ENCODE measurements around the gene IL1F10.

The IL1F10 gene

DNA sequence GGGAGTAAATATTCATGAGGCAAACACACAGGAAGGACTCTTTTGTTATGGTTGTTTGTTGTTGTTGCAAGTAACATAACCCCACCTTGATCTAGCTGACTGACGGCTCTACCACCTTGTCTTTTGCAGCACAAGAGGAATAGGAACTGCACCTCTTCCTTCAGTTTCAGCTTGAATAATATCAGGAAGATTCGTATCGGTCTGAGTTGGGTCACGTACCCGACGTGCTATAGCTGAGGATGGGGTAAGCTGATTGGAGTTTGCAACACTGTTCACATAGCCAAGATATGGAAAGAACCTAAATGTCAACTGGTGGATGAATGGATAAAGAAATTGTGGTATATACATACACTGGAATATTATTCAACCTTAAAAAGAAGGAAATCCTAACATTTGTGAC lies 45.1 kb downstream of the IL1F10 start:
- DNase-seq: no peak

DNA sequence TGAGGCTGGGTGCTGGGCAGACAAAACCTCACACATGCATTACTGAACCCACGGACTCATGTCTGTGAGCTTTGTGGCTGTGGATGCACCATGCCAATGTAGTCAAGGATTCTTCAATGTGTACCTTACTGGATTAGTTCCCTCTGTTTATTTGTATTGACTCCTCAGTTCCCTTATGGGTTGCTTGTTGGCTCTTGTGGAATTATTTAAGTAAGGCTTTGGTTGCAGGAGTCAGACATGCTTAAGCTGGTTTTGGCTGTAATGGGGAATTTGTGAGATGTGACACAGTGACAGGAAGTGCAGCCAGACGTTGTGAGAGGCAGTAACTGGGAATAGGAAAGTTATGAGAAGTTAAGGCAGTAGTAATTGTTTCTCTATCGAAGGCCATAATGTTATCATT lies 46.0 kb downstream of the IL1F10 start:
- DNase-seq: no peak

DNA sequence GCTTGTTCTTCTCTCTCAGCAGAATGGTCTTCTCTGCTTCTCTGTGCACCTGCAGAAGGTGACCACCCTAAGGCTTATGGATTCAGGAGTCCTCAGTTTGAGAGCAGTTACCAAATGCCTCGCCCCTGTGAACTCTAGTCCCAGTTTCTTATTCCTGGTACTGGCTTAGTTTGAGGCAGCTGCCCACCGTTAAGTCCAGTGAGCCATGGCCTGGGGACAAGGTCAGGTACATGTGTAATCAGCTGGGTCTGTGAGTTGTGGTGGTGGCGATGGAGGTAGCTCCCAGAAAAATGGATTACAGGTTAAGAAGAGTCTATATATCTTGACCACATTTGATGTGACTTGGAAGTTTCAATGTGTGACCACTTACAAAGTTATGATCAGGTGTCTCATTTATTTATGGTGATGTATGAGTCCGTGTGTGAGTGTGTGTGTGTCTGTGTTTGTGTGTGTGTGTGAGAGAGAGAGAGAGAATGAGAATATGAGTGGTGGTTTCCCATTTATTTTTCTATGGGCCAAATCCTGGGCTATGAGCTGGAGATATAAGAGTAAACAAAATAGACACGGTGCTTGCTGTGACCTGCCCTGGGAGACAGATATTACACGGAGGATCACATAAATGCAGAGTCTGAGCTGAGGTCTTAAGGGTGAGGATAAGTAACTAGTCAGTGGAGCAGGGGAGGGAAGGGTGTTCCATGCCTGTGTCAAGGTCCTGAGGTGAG lies 46.6 kb downstream of the IL1F10 start:
- no peak for DNase-seq

DNA sequence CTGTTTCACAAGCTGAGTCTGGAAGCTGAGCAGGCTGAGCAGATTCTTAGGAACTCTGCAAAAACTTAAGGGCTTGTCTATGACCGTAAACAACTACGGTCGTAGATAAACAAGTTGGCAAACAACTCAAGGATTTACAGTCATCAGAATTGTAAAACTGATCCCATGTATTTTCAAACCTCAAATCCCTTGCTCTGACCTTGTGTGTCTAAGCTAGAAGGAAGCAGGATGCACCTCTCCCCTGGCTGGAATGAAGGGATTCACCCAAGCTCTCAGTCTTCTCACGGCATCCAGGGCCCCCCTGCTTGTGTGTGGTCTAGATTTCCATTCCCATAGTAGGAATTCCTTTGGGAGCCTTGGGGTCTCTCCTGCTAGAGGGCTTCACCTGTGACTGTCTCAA lies 47.2 kb downstream of the IL1F10 start:
- DNase-seq: no peak

DNA sequence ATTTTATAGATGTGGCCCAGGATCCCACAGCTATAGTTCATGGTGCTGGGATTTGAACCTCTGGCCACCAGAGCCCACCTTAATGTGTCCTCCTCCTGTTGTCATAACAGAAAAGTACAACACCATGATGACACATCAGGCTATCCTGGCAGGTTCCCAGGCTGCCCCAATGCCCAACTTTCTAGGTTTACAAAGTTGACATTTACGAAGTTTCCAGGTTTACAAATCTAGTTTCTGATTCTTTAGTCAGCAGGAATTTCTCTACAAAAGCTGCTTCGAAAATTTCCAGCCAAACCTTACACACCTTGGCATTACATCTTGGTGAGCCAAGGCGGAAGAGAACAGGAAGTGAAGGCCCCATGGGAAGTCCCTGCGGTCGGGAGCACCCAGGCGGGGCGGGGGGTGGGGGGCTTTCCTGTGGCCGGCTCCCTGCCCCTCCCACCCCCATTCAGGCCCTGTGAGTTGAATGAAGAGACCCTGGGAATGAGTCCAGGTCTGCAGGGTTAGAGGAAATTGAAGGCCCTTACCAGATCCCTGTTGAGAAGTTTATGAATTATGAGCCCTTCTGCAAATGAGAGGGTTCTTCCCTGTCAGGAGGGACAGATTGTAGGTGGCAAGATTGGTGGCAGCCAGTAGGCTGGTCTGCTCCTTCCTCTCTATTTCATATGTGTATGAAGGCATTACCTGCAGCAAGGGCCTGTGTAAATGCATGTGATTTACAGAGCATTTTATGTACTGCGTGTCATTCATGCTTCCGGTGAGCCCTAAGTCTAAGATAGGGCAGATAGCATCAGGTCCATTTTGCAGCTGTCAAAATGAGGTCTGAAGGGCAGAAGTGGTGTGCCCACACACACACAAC lies 48.6 kb downstream of the IL1F10 start:
- DNase-seq: no peak

DNA sequence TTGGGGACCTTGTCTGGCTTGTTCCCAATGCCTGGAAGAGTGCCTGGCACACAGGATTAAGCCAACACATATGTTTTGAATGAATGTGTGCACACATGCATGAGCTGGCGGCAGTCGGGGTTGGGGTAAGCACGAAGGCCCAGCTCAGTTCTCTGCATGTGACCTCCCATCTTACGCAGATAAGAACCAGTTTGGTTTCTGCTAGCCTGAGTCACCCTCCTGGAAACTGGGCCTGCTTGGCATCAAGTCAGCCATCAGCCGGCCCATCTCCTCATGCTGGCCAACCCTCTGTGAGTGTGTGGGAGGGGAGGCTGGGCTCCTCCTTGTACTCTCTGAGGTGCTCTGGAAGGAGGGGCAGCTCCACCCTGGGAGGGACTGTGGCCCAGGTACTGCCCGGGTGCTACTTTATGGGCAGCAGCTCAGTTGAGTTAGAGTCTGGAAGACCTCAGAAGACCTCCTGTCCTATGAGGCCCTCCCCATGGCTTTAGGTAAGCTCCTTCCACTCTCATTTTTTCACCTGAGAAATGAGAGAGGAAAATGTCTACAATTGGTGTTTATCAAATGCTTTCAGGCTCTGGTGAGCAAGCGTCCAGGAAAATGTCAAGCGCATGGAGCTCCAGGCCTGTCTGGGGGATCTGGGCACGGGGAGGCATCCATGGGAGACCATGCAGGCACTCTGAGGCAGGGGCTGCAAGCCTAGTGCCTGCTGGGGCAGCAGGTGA lies 49.9 kb downstream of the IL1F10 start:
- DNase-seq: peak; percentile 68

DNA sequence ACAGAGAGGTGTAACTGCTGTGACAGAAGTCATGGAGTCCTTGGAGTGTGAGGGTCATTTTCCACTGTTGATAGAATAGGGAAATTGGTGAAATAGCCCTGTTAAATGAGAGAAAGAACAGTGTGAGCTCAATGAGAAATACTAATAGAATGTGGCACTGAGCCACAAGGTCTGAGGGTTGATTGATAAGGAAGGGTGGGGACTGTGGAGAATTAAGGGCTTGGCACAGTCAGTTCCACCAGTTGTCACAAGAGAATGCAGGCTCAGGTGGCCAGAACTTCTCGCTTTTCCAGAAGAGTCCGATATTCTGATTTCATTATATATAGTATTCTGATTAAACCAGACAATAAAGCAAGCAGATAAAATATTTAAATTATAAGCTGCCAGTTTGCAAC lies 50.5 kb downstream of the IL1F10 start:
- DNase-seq: no peak

DNA sequence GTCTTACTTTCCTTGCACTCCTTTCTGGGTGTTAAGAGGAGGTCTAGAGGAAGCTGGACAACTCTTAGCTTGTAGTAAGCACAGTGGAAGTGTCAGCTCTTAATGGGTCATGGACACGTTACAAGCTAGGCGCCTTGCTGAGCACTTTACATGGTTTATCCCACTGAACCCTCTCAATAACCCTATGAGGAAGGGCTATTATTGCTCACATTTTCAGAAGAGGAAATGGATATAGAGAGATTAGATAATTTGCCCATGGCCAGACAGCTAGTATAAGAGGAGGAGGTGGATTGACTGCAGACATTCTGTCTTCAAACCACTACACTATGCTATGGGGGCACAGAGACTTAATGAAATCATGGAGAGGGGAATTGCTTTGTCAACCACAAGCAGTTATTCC lies 51.3 kb downstream of the IL1F10 start:
- no peak for DNase-seq

DNA sequence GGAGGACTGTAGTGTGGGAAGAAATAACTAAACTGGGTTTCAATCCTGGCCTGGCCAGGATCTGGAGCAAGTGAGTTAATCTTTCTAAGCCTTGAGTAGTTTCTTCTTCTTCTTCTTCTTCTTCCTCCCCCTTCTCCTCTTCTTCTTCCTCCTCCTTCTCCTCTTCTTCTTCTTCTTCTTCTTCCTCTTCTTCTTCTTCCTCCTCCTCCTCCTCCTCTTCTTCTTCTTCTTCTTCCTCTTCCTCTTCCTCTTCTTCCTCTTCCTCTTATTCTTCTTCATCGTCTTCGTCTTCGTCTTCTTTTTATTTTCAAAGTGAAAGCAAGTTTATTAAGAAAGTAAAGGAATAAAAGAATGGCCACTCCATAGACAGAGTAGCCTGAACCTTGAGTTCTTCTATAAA lies 53.1 kb downstream of the IL1F10 start:
- DNase-seq: no peak

DNA sequence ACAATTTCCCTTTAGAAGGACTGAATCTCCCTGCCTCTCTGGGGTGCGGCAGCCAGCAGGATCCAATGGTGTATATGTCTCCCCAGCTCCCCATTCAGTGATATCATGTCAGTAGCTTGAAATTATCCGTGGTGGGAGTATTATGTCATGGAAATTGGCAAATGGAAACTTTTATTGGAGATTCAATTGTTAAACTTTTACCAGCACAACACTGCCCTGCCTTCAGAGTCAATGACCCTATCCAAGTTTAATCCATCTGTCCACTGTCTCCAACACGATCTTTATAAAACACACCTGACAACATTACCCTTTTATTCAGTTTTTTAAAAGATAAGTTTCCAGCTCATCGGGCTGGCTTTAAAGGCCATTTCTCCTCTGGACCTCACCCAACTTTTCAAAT lies 54.6 kb downstream of the IL1F10 start:
- no peak for DNase-seq

DNA sequence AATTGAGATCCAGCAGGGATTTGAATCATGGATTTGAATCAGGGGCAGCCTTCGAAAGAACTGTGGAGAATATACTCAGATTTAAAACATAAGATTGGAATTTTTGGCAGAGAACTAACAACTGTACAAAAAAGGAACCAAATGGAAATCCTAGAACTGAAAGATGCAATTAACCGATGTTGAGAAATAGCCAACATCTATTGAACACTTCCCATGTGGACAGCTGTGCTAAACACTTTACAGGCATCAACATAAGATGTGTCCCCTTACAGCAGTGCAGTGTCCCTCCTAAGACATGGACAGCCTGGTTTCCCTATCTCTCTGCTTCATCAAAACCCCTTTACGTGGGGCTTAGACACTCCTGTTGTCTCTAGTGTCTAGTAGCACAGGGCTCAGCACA lies 56.0 kb downstream of the IL1F10 start:
- no peak for DNase-seq

DNA sequence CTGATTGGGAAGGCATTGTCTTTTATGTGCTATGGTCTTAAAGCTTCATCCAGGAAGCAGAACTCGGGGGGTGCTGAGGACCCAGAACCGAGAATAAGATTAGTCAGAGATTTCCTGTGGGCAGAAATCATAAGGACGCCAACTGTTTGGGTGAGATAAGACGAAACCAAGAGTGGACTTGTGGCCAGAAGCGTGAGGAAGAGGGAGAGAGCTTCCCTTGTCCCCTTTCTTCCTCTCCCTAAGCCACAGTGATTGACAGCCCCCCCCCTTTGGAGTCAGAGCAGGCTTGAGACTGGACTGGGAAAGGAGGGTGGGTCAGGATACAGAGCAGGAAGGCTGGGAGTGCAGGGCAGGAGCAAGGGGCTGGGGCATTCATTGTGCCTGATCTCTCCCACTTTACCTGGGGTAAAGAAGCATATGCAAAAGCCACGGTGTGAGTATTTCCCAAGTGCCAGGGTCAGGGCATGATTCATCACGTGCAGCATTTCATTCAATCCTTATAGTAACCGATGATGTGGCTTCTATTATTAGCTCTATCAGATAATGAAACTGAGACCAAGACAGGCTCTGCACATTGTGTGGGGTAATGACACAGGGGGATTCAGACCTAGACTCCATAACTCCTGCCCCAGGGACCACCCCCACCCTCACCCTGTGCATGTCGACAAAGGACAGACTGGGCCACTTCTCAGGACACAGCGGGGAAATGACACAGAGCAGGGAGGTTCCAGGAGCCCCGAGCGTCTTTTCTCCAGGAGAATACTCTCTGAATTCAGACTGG lies 56.6 kb downstream of the IL1F10 start:
- DNase-seq: no peak

Data from activated effector memory CD4-positive, alpha-beta T cell treated with anti-CD3 and anti-CD28 coated beads, Interleukin-2, amount 50 U/mL, for 16 hours (primary cell).